Fibroblast of villous mesenchyme (primary cell): Measurements from ENCODE around the gene NOP9. TPM values are rescaled to one million over a fixed set of nuclear protein-coding genes. Genes with fewer than 3 reads are reported as not detected.

Source experiments
- DNase-seq: peaks from one replicate; pipeline ENCODE4 v3.0.0-alpha.2; 2010; ENCODE audit warnings: low read depth
- H3K4me3 ChIP-seq: 2 replicates; pipeline ENCODE4 v1.5.1; 2011; ENCODE audit warnings: low read depth, mild to moderate bottlenecking, low read length
- CTCF ChIP-seq: IDR thresholded peaks from 2 replicates; pipeline ENCODE4 v1.5.1; 2012; ENCODE audit warnings: low read depth, mild to moderate bottlenecking, low read length; ENCODE audit not compliant: insufficient read depth
- total RNA-seq: library from RNA; depleted of rRNA; stranded (reverse); fragments of >200 nt; gene quantifications from 2 replicates; pipeline ENCODE4 v1.2.3, GENCODE V29; 2012

The NOP9 gene
- total RNA-seq, 1 donor, result 29.4 TPM

DNA sequence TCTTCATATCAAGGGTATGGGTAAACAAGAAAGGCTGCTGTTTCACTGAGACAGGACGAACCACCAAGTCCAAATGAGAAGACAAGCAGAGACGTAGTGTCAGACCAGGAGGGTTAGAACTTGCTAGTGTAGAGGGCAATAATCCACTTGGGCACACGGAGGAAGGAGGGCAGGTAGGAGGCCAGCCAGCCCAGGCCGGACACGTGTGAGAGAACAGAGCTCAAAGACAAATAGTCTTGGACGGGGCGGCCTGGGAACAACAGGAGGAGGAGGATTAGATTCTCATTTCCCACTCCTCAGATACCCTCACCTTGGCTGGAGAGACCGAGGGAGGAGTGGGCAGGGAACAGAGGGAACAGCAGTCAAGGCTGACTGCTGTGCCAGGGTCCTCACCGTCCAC lies 8.9 kb upstream of the NOP9 start:
- no peak overlapping the region for H3K4me3 ChIP-seq
- TF ChIP-seq CTCF, result no peak
- DNase-seq, result no peak

DNA sequence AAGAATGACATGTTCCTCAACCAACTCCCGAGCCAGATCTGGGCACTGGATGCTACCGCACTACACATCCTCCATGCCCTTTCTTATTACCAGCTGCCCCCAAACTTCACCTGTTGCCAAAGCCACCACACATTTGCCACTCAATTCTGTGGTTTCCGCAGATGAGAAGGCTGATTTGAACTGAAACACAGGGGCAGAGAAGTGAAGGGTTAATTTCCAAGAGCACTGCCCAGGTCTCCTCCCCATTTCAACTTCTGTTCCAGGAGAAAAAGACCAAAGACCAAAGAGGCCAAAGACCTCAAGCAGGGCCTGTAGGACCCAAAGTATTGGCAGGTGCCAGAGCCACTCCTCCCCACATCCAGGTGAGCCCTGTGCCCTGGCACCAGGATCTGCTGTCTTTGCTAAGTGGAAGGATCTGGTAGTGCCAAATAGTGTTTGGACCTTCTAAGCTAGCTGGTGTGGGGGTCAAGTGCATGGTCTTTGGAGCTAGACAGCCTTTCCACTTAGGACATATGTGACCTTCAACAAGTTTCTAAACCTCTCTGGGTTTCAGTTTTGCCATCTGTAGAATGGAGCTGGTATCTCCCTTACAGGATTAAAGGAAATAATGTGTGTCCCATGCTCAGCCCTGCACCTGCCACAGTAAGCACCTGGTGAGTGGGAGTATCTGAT lies 8.1 kb upstream of the NOP9 start:
- no peak for TF ChIP-seq CTCF
- DNase-seq, result no peak
- H3K4me3 ChIP-seq, result no peak overlapping the region

GRCh38 chr14:24292118-24292807 lies 7.4 kb upstream of the NOP9 start:
- no peak for TF ChIP-seq CTCF
- no peak for DNase-seq
- H3K4me3 ChIP-seq, result no peak overlapping the region

DNA sequence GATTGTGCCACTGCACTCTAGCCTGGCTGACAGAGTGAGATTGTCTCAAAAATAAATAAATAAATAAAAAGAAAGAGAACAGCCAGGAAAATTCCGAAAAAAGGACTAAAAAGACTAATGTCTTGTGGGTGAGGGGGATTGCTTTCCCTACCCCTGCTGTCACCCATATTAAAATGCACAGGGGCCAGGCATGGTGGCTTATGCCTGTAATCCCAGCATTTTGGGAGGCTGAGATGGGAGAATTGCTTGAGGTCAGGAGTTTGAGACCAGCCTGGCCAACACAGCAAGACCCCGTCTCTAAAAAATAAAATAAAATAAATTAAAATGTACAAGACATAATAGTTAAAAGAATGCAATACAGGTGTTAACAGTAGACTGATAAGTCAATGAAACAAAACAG lies 6.1 kb upstream of the NOP9 start:
- no peak overlapping the region for H3K4me3 ChIP-seq
- TF ChIP-seq CTCF, result no peak
- DNase-seq, result no peak

DNA sequence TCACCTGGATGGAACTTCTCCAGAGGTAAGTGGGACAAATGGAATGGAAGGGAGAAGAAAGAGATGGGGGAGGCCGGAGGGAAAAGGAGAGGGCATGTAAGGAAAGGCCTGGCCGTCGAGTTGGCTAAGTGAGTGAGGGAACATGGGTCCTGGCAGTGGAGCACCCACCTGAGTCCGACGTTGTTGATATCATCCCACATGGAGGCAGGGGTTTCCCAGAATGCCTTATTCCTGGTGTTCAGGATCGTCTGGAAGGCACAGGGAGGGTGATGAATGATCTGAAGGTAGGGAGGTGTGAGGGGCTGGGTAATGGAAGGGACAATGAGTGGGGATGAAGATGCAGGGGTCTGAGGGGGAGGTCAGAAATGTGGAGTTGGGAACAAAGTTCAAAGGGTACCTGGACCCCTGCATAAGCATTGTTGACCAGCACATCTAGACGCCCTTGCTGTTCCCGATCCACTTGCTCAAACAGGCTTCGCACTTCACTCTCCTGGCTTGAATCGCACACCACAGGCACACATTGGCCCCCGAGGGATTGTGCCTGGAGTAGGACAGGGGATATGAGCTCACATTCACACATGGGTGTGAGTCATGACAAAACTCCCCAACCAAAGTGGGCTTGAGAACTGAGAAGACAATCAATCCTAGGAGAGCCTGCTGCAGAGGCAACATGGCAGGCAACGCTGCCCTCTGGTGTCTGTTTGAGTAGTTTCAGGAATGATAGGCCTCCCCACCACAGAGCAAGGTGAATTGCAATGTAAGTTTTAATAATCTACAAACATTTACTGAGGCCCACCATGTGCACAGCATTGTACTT lies 3.1 kb upstream of the NOP9 start:
- peak; percentile 80 for TF ChIP-seq CTCF
- peak; percentile 84 for DNase-seq
- no peak overlapping the region for H3K4me3 ChIP-seq

GRCh38 chr14:24297190-24297964 lies 2.3 kb upstream of the NOP9 start:
- H3K4me3 ChIP-seq, result no peak overlapping the region
- DNase-seq, result no peak
- TF ChIP-seq CTCF, result peak; percentile 46
